Measurements from ENCODE around the gene LILRA2. TPM values are rescaled to one million over a fixed set of nuclear protein-coding genes. Genes with fewer than 3 reads are reported as not detected.
A peak's percentile ranks its signal among the peaks of the same experiment; 100 is the strongest.
"Not testable (repeated sequence)": the region's sequence is repeated elsewhere in the genome, so short reads cannot be mapped to it uniquely, and the experiment has no call there.

Gene LILRA2
- total and polyA plus RNA-seq, 10 of the 15 experiments (the other 5 are each of a cell fraction or from before 2014, with no cell fraction given), result 0.16 to 1.8 (median 0.43) TPM

GRCh38 chr19:54631489-54632337, 58.1 kb downstream of the LILRA2 start:
- TSS peak; percentile 37 for BruUV-seq (replicated peaks)
- in situ Hi-C loops (cut with MboI), result loop anchor here (5.0 kb wide), 1 partner anchor 349 kb away; the partner anchor contains the start of gene LILRB2
- RAD21 ChIA-PET (ENCODE audit: unreplicated experiment), result interaction anchor here (1.7 kb wide), 1 partner anchor 12 kb away, joined by 8 read pairs; no protein-coding TSS in a partner anchor
- Histone ChIP-seq H3K36me3 (ENCODE audit: control insufficient read depth in 2 of 2, insufficient read depth in 2 of 2, low read length in 1 of 2) (peaks cover 19 to 29% of the 10 kb centered on the region in 2 experiments; a peak in 3 of 4 replicates), H3K4me1 (ENCODE audit: control insufficient read depth, insufficient read depth, low read length) (peaks cover 27% of the 10 kb centered on the region), H3K79me2 (ENCODE audit: control insufficient read depth, insufficient read depth, low read length) (peaks cover 30% of the 10 kb centered on the region)
- WGBS (ENCODE audit: insufficient coverage, insufficient replicate concordance, low lambda C conversion rate, missing lambda C conversion rate), result 67% methylated on average over 23 of the region's 23 CpGs
- H3K9me3 ChIP-seq (replicated peaks; ENCODE audit: control insufficient read depth, insufficient read depth, low read length); CTCF ChIA-PET; H3K9ac ChIP-seq (ENCODE audit: control insufficient read depth, insufficient read depth, low read length); H3K27ac ChIP-seq (ENCODE audit: control insufficient read depth, insufficient read depth); H2AFZ ChIP-seq (ENCODE audit: control insufficient read depth, low read depth, low read length); H3K4me2 ChIP-seq (ENCODE audit: control insufficient read depth, insufficient read depth); POLR2A ChIA-PET; H4K20me1 ChIP-seq (ENCODE audit: control insufficient read depth, insufficient read depth); DNase-seq (ENCODE audit: low read depth, low spot score); FAIRE-seq; H3K27me3 ChIP-seq (replicated peaks in 1 of 2; ENCODE audit: control insufficient read depth in 2 of 2, insufficient read depth in 2 of 2, low read length in 1 of 2); ATAC-seq; intact Hi-C loops (cut with micrococcal nuclease; ENCODE audit: unreplicated experiment); H3K4me3 ChIP-seq: not testable (repeated sequence)
- SMC1A ChIA-PET (ENCODE audit: uncharacterized antibody, unreplicated experiment), result interaction anchor here (1.6 kb wide), 1 partner anchor 15 kb away, joined by 6 read pairs; no protein-coding TSS in a partner anchor
- TF ChIP-seq POLR2A (IDR thresholded peaks at IDR 0.05; ENCODE audit: low read depth, low read length), result 0 out of 2 replicates have a peak, but pooled peaks have one; percentile 25

GRCh38 chr19:54632517-54632916, 58.9 kb downstream of the LILRA2 start:
- H2AFZ ChIP-seq (ENCODE audit: control insufficient read depth, low read depth, low read length); FAIRE-seq; H3K4me3 ChIP-seq; H3K27me3 ChIP-seq (replicated peaks in 1 of 2; ENCODE audit: control insufficient read depth in 2 of 2, insufficient read depth in 2 of 2, low read length in 1 of 2); intact Hi-C loops (cut with micrococcal nuclease; ENCODE audit: unreplicated experiment); DNase-seq (ENCODE audit: low read depth, low spot score); ATAC-seq; BruUV-seq (replicated peaks); H3K27ac ChIP-seq (ENCODE audit: control insufficient read depth, insufficient read depth); H3K9ac ChIP-seq (ENCODE audit: control insufficient read depth, insufficient read depth, low read length); H3K4me2 ChIP-seq (ENCODE audit: control insufficient read depth, insufficient read depth); H3K9me3 ChIP-seq (replicated peaks; ENCODE audit: control insufficient read depth, insufficient read depth, low read length); H4K20me1 ChIP-seq (ENCODE audit: control insufficient read depth, insufficient read depth): not testable (repeated sequence)
- Histone ChIP-seq H3K4me1 (ENCODE audit: control insufficient read depth, insufficient read depth, low read length) (peaks cover 27% of the 10 kb centered on the region), H3K36me3 (ENCODE audit: control insufficient read depth in 2 of 2, insufficient read depth in 2 of 2, low read length in 1 of 2) (peaks cover 19 to 22% of the 10 kb centered on the region in 2 experiments; a peak in 3 of 4 replicates), H3K79me2 (ENCODE audit: control insufficient read depth, insufficient read depth, low read length) (peaks cover 22% of the 10 kb centered on the region)
- 87% methylated on average over 15 of the region's 16 CpGs for WGBS (ENCODE audit: insufficient coverage, insufficient replicate concordance, low lambda C conversion rate, missing lambda C conversion rate)
- RAD21 ChIA-PET (ENCODE audit: unreplicated experiment), result interaction anchor here (0.7 to 1.7 kb wide), 2 partner anchors 13 to 150 kb away, joined by 3 to 8 read pairs; no protein-coding TSS in a partner anchor
- POLR2A ChIA-PET, result interaction anchor here (0.8 kb wide), 1 partner anchor 10 kb away, joined by 3 read pairs; no protein-coding TSS in a partner anchor
- SMC1A ChIA-PET (ENCODE audit: uncharacterized antibody, unreplicated experiment), result interaction anchor here (1.6 kb wide), 1 partner anchor 16 kb away, joined by 6 read pairs; no protein-coding TSS in a partner anchor
- in situ Hi-C loops (cut with MboI), result loop anchor here (5.0 kb wide), 1 partner anchor 350 kb away; the partner anchor contains the start of gene LILRB2
- CTCF ChIA-PET, result interaction anchor here (1.1 kb wide), 1 partner anchor 153 kb away, joined by 3 read pairs; no protein-coding TSS in a partner anchor

Data from GM12878 (cell line).